ENCODE data around the gene FBXO22. TPM values are rescaled to one million over a fixed set of nuclear protein-coding genes. Genes with fewer than 3 reads are reported as not detected.

The FBXO22 gene
- total RNA-seq, 1 experiment from 2014 or later: 51.4 TPM

GRCh38 chr15:75866916-75867315, 36.8 kb upstream of the FBXO22 start:
- Histone ChIP-seq H3F3A (ENCODE audit: low read length, unreplicated experiment) (no peaks in the 10 kb centered on the region), H3K9ac (ENCODE audit: low read length) (no peak overlapping the region), H3K9me2 (replicated peaks; ENCODE audit: low read length) (no peaks in the 10 kb centered on the region), H3K79me2 (ENCODE audit: low read length) (no peaks in the 10 kb centered on the region), H3K4me2 (ENCODE audit: low read length) (no peak overlapping the region), H3K4me1 (ENCODE audit: insufficient read depth, low read length) (no peaks in the 10 kb centered on the region), H3K27me3 (ENCODE audit: low read length) (no peaks in the 10 kb centered on the region), H3K36me3 (ENCODE audit: low read depth, low read length) (peaks cover 5% of the 10 kb centered on the region; the same call in 1 of the 2 replicates), H4K20me1 (ENCODE audit: low read length) (no peaks in the 10 kb centered on the region), H3K4me3 (ENCODE audit: low read length) (no peak overlapping the region), H3K27ac (ENCODE audit: low read length) (no peak overlapping the region), H3K9me3 (ENCODE audit: low read length) (no peaks in the 10 kb centered on the region), H2AFZ (ENCODE audit: low read length) (no peak overlapping the region)
- no peak for DNase-seq
- TF ChIP-seq EZH2phosphoT487 (IDR thresholded peaks at IDR 0.05; ENCODE audit: borderline replicate concordance, low read length) (no peak), CTCF (conservative IDR thresholded peaks at IDR 0.05; ENCODE audit: low read depth, low read length) (no peak), EZH2 (IDR thresholded peaks at IDR 0.05; ENCODE audit: low read length, unreplicated experiment) (no peak)
- POLR2A ChIA-PET (ENCODE audit: unreplicated experiment): no interaction called here
- intact Hi-C loops (cut with micrococcal nuclease): no loop called here
- no TSS peak for BruUV-seq (replicated peaks)
- no peak for ATAC-seq
- CTCF ChIA-PET: no interaction called here

- no peak overlapping the region for H2AFZ ChIP-seq (ENCODE audit: low read length)
- BruUV-seq (replicated peaks): no TSS peak
- no peaks in the 10 kb centered on the region for H3K27me3 ChIP-seq (ENCODE audit: low read length)
- no peak overlapping the region for H3K4me3 ChIP-seq (ENCODE audit: low read length)
- 0 out of 2 replicates have a peak, but pooled peaks cover 5% of the 10 kb centered on the region for H3K36me3 ChIP-seq (ENCODE audit: low read depth, low read length)
- no peak overlapping the region for H3K9ac ChIP-seq (ENCODE audit: low read length)
- intact Hi-C loops (cut with micrococcal nuclease): no loop called here
- H3K9me2 ChIP-seq (replicated peaks; ENCODE audit: low read length): no peaks in the 10 kb centered on the region
- no peak overlapping the region for H3K4me2 ChIP-seq (ENCODE audit: low read length)
- no peaks in the 10 kb centered on the region for H3K4me1 ChIP-seq (ENCODE audit: insufficient read depth, low read length)
- ATAC-seq (no peak), DNase-seq (no peak)
- ChIA-PET CTCF (no interaction called here), POLR2A (ENCODE audit: unreplicated experiment) (no interaction called here)
- H3F3A ChIP-seq (ENCODE audit: low read length, unreplicated experiment): no peaks in the 10 kb centered on the region
- TF ChIP-seq EZH2phosphoT487 (IDR thresholded peaks at IDR 0.05; ENCODE audit: borderline replicate concordance, low read length): no peak
- no peaks in the 10 kb centered on the region for H3K9me3 ChIP-seq (ENCODE audit: low read length)
- no peaks in the 10 kb centered on the region for H3K79me2 ChIP-seq (ENCODE audit: low read length)
- no peaks in the 10 kb centered on the region for H4K20me1 ChIP-seq (ENCODE audit: low read length)
- H3K27ac ChIP-seq (ENCODE audit: low read length): no peak overlapping the region
Observed at GRCh38 chr15:75867449-75867848, 36.2 kb upstream of the FBXO22 start.

GRCh38 chr15:75868019-75868418, 35.7 kb upstream of the FBXO22 start:
- no peak overlapping the region for H3K27ac ChIP-seq (ENCODE audit: low read length)
- 0 out of 2 replicates have a peak, but pooled peaks cover 5% of the 10 kb centered on the region for H3K36me3 ChIP-seq (ENCODE audit: low read depth, low read length)
- H3K4me1 ChIP-seq (ENCODE audit: insufficient read depth, low read length): no peaks in the 10 kb centered on the region
- no peaks in the 10 kb centered on the region for H4K20me1 ChIP-seq (ENCODE audit: low read length)
- ChIA-PET CTCF (no interaction called here), POLR2A (ENCODE audit: unreplicated experiment) (no interaction called here)
- BruUV-seq (replicated peaks): no TSS peak
- no peaks in the 10 kb centered on the region for H3K27me3 ChIP-seq (ENCODE audit: low read length)
- H3K9me2 ChIP-seq (replicated peaks; ENCODE audit: low read length): no peaks in the 10 kb centered on the region
- no peak for TF ChIP-seq CTCF (conservative IDR thresholded peaks at IDR 0.05; ENCODE audit: low read depth, low read length)
- no peak for TF ChIP-seq EZH2phosphoT487 (IDR thresholded peaks at IDR 0.05; ENCODE audit: borderline replicate concordance, low read length)
- no peak for TF ChIP-seq EZH2 (IDR thresholded peaks at IDR 0.05; ENCODE audit: low read length, unreplicated experiment)
- H3F3A ChIP-seq (ENCODE audit: low read length, unreplicated experiment): no peaks in the 10 kb centered on the region
- H2AFZ ChIP-seq (ENCODE audit: low read length): no peak overlapping the region
- H3K9me3 ChIP-seq (ENCODE audit: low read length): no peaks in the 10 kb centered on the region
- H3K4me2 ChIP-seq (ENCODE audit: low read length): no peak overlapping the region
- no peak overlapping the region for H3K4me3 ChIP-seq (ENCODE audit: low read length)
- intact Hi-C loops (cut with micrococcal nuclease): no loop called here
- no peak for DNase-seq
- no peak for ATAC-seq
- no peaks in the 10 kb centered on the region for H3K79me2 ChIP-seq (ENCODE audit: low read length)
- H3K9ac ChIP-seq (ENCODE audit: low read length): no peak overlapping the region
